Hepatic stellate cell (primary cell): ENCODE data around the gene ESPN.
A peak's percentile ranks its signal among the peaks of the same experiment; 100 is the strongest.

ENCODE experiments used
- DNase-seq: peaks from one replicate; pipeline ENCODE4 v3.0.0; 2011; ENCODE audit warnings: low spot score

The ESPN gene

DNA sequence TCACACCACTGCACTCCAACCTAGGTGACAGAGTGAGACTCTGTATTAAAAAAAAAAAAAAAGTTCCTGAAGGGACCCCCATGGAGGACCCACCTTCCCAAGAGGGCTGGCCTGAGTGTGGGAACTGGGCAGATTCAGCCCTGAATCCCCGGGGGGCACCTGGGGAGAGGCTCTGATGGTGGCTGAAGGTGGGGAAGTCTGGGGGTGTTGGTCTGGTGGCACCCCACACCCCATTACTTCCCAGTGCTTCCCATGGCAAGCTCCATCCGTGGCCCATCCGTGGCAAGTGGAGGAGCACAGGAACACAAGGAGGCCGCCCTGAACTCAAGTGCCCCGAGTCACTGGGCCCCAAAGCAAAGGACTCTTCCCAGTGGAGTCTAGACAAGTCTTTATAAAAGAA, 42.2 kb downstream of the ESPN start:
- no peak for DNase-seq

DNA sequence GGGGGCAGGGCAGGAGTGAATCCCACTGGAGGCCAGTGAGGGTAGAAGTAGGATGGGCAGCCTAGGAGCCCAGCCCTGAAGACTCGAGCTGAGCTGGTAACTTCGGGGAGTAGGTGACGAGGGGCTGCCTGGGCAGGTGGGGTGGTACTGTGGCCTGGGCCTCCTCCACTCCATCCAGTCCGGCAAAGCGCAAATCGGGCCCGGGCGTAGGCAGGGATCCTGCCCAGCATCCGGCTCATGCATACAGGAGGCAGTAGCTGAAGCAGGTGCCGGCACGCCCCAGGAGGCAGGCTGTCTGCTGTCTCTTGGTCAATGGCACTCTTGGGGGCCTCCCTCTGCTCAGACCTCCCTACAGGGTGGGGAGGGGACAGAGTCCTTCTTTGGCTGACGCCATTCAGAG, 42.6 kb downstream of the ESPN start:
- DNase-seq = no peak

DNA sequence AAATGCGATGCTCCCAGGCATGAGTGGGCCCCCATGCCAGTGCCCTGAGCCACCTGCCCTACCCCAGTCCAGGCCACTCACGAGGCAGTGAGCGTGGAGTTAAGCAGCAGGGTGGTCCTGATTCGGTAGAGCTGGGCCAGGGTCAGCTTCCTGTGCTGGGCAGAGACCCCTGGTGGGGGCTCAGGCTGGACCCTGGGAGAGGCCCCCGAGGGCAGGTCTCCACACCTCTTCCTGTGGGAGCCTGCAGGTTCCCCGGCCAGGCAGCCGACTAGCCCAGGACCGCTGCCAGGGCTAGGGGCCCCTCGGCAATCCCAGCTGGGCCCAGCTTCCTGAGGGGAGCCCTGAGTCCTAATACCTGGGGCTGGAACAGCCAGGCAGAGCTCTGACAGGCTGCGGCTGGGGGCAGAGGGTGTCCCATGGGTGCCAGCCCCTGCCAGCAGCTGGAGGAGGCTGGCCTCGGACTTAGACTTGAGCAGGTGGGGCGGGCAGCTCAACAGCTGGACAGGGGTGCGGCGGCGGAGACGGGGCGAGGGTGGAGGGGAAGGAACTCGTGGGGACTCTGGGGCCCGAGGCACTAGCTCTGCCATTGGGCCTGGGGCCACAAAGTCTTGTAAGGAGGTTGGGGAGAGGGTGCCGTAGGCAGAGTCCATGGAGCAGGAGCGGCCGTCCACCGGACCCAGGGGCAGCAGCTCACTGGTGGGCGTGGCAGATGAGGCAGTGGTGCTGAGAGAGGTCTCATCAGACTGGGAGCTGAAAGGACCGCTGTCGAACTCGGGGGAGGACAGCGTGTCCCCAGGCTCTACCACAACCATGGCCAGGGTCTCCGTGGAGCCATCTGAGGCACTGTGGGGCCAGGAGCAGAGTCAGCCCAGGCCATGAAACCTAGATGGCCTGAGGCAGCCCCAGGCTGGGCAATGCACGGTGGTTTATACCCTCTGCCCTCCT, 43.4 kb downstream of the ESPN start:
- DNase-seq = no peak

DNA sequence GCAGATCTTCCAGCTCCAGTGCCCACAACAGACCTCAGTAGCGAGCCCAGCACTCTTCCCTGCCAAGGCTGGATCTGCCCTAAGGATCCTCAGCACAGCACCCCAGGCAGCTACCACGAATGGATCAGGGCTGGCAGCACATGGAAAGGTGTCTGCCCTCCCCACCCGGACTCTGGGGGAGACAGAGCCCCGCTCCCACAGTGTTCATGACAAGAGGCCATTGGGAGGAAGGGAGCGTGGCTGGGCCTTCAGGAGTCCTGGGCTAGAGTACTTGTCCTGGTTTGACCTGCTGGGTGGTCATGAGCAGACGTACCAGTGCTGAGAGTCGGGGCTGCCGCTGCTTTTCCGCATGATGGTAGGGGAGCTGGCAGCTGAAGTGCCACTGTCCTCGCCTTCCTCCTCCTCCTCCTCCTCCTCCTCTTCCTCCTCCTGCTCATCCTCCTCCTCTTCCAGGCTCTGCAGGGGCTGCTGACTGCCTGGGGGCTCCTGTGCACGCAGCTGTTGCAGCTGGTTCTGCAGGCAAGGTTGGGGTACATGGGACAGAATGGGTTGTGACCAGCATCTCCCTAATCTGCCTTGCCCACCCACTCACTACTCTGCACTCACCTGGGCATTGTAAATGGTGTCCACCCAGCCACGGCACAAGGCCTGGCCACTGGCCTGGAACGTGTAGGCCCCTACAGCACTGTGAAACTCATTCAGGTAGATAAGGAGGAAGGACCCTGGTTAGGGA, 44.3 kb downstream of the ESPN start:
- no peak for DNase-seq

DNA sequence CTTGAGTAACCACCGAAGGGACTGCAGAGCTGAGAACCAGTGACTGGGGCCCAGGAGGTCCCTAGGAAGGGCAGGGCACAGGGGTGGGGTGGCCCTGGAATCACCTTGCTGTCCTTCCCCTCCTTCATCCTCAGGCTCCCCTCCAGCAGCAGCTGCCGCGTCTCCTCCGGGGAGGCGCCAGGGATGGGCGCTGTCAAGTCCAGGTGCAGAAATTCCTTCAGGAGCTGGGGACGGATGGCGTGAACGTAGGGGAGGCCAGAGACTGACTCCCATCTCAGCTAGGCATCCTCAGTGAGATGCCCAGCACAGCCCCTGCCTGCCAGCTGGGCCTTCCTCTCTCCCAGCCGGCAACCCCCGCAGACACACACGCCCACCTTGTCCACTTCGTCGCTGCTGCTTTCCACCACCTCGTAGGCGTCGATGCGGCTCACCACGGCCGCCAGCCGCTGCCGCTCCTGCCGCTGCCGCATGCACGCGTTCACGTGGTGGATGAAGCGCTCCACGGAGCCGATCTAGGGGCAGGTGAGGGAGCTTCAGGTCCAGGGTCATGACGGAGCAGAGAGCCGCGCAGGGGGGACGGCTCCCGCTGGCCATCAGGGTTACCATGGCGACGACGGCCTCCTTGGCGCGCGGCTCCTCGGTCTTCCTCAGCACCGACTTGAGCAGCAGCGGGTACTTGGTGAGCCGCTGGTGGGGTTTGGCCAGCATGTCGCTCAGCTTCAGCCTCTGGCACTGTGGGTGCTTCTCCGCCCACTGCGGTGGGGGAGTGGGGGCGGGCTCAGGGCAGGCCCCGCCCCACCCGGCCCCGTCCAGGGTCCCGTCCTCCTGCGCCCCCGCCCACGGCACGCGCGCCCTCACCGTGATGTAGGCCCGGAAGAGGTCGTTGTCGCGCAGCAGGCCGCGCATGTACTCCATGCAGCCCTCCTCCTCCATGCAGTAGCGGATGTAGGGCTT, 45.8 kb downstream of the ESPN start:
- no peak for DNase-seq

DNA sequence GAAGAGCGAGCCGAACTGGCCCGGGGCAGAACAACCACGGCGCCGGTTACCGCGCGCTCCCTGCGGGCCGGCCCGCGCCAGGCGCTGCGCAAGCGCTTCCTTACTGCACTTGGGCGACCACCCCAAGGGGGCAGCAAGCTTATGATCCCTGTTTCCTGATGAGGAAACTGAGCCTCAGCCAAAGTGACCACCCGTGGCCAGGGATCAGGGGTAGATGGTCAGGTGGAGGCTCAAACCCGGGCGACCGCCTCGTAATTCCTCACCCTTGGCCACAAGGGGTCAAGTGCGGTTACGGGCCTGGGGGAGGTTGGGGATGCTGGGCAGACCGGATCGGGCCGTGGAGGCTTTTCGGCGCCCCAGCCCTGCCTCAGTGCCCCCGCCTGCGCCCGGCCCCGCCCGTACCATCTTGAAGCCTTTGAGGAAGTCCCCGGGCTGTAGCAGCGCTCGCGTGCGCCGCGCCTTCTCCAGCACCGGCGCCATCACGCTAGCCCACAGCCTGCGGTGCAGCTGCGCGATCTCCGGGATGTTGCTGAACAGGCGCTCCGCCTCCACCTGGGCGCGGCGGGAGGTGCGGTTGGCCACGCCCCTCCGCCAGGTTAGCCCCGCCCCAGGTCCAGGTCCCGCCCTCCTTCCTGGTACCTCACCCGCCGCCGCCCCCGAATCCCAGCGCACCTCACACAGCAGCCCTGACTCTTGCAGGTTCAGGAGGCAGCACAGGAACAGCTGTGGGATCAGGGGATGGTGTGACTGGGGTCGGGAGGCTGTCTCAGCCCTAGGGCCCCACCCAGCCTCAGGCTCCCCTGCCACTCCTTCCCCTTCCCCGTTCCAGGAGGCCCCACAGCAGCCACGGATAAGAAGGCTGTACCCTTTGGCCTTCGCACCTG, 46.8 kb downstream of the ESPN start:
- DNase-seq = no peak

DNA sequence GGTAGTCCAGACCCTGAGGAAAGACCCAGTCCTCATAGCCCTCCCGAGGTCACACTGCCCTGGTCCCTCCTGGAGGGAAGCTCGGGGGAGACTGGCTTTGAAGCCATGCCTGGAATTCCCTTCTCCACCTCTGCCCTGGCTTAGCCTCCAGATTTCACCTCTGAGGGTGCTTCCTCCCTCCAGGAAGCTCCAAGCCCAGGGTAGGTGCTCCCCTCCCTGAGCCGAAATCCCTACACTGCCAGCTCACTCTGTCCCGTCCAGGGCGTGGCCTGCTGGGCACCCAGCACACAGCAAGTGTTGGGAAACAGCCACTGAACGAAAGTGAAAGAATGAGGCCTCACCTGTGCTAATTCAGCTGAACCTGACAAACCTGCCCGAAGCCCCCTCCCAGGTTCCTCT, 47.4 kb downstream of the ESPN start:
- no peak for DNase-seq

DNA sequence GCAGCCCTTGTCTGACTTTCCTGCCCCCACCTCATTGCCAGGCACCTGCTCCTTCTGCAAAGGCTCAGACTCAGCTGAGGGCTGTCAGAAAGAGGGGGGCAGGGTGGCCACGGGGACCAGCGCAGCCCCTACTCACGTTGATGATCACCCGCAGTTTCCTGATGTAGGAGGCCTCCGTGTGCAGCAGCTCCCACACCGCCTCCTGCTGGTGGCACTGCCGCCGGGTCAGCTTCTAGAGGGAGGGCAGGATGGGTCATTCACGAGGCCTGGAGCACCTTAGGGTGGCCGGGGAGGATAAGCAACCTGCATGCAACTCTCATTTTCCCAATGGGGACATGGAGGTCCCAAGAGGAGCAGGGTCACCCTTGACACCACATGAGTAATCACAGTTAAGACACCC, 47.8 kb downstream of the ESPN start:
- no peak for DNase-seq

DNA sequence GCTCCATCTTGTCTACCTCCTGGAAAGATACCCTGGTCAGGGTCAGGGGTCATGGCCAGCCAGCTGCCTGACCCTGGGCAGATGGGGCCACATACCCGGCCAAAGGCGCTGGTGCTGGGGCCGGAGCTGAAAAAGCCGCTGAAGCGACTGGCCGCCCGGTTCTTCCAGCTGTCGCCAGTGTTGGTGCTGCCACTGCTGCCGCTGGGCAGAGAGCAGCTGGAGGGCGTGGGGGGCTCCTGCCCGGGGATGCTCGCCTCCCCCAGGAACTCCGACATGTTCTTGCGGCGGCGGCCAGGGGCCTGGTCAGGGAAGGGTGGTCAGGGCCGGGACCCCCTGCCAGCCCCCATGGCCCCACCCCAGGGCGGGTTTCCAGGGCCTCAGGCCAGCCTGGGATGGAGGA, 48.6 kb downstream of the ESPN start:
- no peak for DNase-seq

DNA sequence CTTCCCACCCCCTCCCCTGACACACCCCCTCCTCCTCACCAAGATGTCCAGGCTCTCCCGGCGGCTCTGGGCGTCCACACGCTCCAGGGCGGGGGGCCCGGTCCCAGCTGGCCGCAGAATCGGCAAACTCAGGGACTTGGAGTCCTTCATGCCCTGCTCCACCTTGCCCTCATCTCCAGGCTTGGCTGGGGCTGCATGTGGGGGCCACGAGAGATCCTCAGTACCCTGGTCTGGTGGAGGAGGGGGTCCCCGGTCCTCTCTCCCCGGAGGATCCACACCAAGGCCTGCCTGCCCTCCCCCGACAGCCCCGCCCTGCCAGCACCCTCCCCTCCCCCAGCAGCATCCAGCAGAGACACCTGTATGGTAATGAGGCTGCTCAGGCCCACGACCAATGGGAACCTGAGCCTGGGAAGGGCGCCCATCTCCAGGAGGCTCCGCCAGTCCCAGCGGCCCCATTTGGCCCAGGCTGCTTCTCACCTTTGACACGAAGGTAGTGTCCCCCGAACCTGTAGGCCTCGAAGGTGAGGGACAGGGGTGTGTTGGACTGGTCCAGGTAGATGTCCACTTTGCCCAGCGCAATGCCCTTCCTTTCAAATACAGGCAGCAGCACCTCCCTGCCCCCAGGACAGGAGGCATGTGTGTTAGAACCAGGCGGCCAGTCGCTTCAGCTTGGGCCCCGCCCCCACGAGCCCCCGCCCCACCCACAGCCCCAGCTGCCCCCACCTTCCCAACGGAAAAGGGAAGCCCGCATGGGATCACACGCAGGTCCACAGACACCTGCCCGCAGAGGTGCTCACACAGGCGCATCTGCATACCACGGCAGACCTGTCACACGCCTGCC, 49.6 kb downstream of the ESPN start:
- DNase-seq = no peak

DNA sequence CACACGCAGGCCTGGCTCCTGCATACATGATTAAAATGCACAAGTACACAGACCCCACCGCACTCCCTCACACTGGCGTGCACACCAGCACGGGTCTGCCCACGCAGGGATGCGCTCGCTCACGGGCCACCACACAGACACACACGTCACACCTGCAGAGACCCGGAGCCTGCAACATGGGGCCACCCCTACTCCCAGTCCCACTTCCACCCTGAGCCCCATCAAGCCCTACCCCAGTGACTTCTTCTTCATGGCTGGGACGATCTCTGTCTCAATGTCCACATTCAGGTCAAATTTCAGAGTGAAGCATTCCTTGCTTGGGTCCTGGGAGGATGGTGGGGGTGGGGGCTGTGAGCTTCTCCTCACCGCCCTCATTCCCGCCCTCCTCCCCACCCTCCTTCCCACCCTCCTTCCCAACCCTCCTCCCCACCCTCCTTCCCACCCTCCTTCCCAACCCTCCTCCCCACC, 50.3 kb downstream of the ESPN start:
- DNase-seq = no peak

DNA sequence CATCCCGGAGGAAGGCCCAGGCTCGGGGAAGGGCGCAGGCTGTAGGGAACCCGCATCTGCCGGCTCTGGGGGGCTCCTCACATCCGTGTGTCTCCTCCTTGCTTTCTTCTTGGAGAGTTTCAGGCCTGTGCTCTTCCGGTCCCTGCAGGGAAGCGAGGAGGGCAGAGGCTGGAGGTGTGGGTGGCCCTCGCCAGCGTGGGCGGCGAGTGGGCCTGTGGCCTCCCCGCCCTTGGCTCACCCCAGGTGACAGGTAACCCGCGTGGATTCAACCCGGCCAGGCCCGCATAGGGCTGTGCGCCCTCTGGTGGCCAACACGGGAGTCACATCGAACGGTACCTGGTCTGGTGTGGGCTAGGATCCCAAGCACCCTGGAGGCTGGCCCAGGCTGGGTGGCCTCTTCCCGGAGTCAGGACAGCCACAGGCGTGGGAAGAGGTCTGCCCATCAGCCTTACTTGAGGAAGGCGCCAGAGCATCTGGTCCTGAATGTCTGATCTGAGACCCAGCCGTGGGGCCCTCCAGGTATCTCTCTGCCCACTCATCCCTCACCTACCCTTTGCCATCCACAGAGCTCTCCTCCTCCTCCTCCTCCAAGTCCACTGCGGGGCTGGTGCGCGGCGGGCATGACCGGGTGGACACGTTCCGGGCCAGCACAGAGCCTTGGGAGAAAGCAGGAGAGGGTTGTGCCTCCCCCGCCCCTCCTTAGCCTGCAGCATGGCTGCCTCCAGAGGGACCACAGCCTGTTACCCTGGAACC, 51.0 kb downstream of the ESPN start:
- peak; percentile 89 for DNase-seq

DNA sequence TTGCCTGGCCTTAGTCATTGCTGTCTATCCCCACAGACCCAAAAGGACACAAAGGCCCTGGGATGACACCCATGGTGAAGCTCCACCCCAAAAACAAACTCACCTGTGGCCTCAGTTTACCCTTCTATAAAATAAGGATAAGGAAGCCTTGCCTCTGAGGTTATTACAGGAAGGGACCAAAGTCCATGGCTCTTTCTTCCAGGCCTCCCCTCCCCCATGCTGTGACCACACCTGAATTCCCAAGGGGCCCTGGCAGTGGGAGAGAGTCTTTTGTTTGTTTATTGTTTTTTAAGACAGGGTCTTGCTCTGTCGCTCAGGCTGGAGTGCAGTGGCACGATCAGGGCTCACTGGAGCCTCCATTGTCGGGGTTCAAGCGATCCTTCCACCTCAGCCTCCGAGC, 51.9 kb downstream of the ESPN start:
- no peak for DNase-seq

DNA sequence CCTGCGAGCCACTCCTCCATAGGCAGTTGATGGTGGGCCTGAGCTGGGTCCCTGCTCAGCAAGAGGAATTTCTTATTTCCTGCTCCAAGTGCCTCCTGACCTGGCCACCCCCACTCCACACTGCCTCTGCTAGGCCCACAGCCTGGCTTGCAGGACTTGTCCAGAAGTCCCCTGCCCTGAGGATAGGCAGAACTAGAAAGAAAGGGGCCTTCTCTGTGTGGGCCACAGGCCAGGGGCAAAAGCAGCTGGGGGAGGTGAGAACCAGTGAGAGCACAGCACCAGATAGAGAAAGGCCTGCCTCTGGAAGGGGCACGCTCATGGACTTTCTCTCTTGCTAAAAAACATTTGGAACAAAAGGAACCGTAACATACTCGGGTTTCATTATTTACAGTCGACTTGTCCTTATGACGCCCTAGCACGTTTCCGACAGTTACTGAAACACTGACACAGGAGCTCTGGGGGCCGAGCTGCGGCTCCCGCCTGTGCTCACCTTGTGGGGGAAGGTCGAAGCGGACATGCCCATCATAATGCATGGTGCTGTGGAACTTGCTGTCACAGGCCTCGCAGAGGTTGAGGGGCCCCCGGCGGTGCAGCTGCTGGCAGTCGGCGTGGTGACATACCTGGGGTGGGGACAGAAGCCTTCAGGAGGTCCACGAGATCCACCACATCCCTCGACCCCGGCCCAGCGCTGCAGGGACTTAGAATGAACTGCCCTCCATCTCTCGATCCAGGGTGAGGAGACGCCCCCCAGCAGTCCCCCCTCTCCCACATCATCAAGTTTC, 52.7 kb downstream of the ESPN start:
- DNase-seq = no peak

DNA sequence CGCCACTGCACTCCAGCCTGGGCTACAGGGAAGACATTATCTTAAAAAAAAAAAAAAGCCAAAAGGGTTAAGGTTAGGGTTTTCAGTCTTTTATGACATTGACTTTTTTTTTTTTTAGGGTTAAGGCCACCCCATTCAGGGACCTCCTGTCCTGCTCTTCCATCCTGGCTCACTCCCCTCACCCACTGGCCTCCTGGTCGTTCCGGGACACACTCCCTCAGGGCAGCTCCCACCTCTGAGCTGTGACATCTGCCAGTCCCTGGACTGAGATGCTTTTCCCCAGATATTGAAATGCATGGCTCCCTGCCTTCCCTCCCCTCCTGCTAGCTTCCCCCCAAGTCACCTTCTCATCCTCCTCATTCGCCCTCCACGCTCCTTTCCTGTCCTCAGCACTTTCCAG, 57.2 kb downstream of the ESPN start:
- no peak for DNase-seq

DNA sequence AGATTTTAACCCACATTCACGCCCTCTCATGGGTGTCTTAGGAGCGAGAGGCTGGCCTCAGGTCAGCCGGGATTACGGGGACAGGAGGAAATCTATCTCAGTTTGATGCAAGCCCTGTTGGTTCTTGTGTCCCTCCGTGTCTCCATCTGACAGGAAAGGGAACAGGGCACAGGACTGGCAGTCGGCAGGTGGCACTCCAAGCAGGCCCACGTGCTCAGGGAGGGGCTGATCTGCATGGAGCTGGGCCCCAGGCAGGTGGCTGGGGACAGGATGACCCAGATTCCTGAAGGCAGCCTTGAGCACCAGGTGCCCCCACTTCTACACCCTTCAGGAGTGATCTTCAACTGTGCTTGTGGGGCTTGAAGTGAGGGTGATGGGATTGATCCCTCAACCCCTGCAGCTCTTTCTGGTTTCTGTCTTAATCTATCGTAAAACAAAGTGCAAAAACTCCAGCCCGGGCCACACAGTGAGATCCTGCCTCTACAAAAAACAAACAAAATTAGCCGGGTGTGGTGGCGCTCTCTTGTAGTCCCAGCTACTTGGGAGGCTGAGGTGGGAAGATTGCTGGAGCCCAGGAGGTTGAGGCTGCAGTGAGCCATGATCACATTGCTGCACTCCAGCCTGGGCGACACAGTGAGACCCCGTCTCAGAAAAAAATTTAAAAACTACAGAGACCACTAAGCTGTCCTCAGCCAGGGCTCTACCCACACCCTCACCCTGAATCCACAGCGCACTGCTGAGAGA, 58.6 kb downstream of the ESPN start:
- DNase-seq = no peak

DNA sequence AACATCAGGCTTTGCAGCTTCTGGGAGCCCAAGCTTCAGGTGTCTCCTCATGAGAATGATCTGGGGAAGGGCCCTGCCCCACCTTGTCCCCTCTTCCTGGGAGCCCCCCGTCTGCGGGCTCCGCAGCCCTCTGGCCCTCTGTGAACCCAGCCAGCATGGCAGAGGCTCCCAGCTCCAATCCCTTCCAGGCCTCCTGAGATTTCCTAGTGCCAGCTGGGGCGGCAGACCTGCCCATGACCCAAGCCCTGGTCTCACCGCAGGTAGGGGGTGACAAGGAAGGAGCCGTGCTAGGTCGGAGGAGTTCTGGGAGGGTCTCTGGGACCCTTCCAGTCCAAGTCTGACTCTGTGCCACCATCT, 59.2 kb downstream of the ESPN start:
- DNase-seq = no peak

DNA sequence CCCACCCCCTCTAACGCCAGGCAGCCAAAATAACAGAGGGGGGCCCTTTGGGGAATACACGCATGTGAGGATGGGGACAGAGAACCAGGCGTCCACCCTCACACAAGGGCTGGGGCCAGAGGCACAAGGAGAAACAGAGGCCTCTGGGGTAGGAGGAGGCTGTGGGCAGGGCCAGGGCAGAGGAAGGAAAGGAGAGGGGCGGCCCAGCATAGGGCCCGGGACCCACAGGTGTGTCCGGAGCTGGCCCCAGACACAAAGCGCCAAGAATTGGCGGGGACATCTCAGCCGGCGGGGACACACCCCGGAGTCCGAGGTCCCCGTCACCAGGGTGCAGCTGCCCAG, 60.2 kb downstream of the ESPN start:
- no peak for DNase-seq
